H9 (cell line): ENCODE data around the gene TBC1D17. TPM values are rescaled to one million over a fixed set of nuclear protein-coding genes. Genes with fewer than 3 reads are reported as not detected.

Experiments
- DNase-seq: peaks from one replicate; pipeline ENCODE4 v3.0.0-alpha.2; 2017
- H2AFZ ChIP-seq: one replicate; pipeline ENCODE4 v1.6.1; 2013; ENCODE audit warnings: mild to moderate bottlenecking, low read length, control low read depth, moderate library complexity
- H2AK5ac ChIP-seq: 2 replicates; pipeline ENCODE4 v1.6.1; 2013; ENCODE audit warnings: low read length, control low read depth, mixed read lengths; ENCODE audit not compliant: insufficient read length
- H2BK120ac ChIP-seq: one replicate; pipeline ENCODE4 v1.6.1; 2013; ENCODE audit warnings: low read depth, mild to moderate bottlenecking, low read length, control low read depth, inconsistent platforms; ENCODE audit not compliant: poor library complexity, severe bottlenecking
- H2BK12ac ChIP-seq: 2 replicates; pipeline ENCODE4 v1.6.1; 2013; ENCODE audit warnings: low read length, control low read depth, mixed read lengths, low read depth; ENCODE audit not compliant: insufficient read length
- H2BK15ac ChIP-seq: 2 replicates; pipeline ENCODE4 v1.6.1; 2013; ENCODE audit warnings: low read depth, low read length, control low read depth
- H2BK20ac ChIP-seq: one replicate; pipeline ENCODE4 v1.6.1; 2013; ENCODE audit warnings: low read depth, mild to moderate bottlenecking, low read length, control low read depth, inconsistent platforms; ENCODE audit not compliant: poor library complexity, severe bottlenecking
- H2BK5ac ChIP-seq: 2 replicates; pipeline ENCODE4 v1.6.1; 2013; ENCODE audit warnings: low read length, control low read depth, mixed read lengths; ENCODE audit not compliant: insufficient read length
- H3K14ac ChIP-seq: 2 replicates; pipeline ENCODE4 v1.6.1; 2013; ENCODE audit warnings: low read length, control low read depth; ENCODE audit not compliant: insufficient read depth
- H3K18ac ChIP-seq: 2 replicates; pipeline ENCODE4 v1.6.1; 2013; ENCODE audit warnings: low read depth, mild to moderate bottlenecking, mixed read lengths, low read length, control low read depth; ENCODE audit not compliant: insufficient read length
- H3K23ac ChIP-seq: 2 replicates; pipeline ENCODE4 v1.6.1; 2013; ENCODE audit warnings: low read length, control low read depth, mixed read lengths, low read depth; ENCODE audit not compliant: insufficient read length
- H3K23me2 ChIP-seq: 2 replicates; pipeline ENCODE4 v1.6.1; 2013; ENCODE audit warnings: low read depth, mild to moderate bottlenecking, mixed read lengths, low read length, control low read depth; ENCODE audit not compliant: insufficient read length, poor library complexity, severe bottlenecking
- H3K27ac ChIP-seq: 2 replicates; pipeline ENCODE4 v1.5.1; 2013; ENCODE audit warnings: low read length, control low read depth, mixed read lengths, low read depth; ENCODE audit not compliant: insufficient read length
- H3K27me3 ChIP-seq: 2 replicates; pipeline ENCODE4 v1.6.1; 2013; ENCODE audit warnings: low read length, control low read depth, inconsistent platforms; ENCODE audit not compliant: insufficient read depth
- H3K4ac ChIP-seq: 2 replicates; pipeline ENCODE4 v1.6.1; 2013; ENCODE audit warnings: low read depth, mild to moderate bottlenecking, control low read depth, inconsistent platforms, low read length, moderate library complexity
- H3K4me1 ChIP-seq: 2 replicates; pipeline ENCODE4 v1.6.1; 2013; ENCODE audit warnings: low read length, control low read depth, inconsistent platforms; ENCODE audit not compliant: insufficient read depth
- H3K4me2 ChIP-seq: 2 replicates; pipeline ENCODE4 v1.6.1; 2013; ENCODE audit warnings: low read length, control low read depth, mixed read lengths; ENCODE audit not compliant: insufficient read length, insufficient read depth
- H3K56ac ChIP-seq: 2 replicates; pipeline ENCODE4 v1.6.1; 2013; ENCODE audit warnings: low read depth, mild to moderate bottlenecking, mixed read lengths, low read length, control low read depth; ENCODE audit not compliant: insufficient read length
- H3K79me1 ChIP-seq: 2 replicates; pipeline ENCODE4 v1.6.1; 2013; ENCODE audit warnings: low read depth, mild to moderate bottlenecking, moderate library complexity, low read length, control low read depth, inconsistent platforms; ENCODE audit not compliant: insufficient read depth, poor library complexity, severe bottlenecking
- H3K79me2 ChIP-seq: 2 replicates; pipeline ENCODE4 v1.6.1; 2013; ENCODE audit warnings: low read length, control low read depth, inconsistent platforms; ENCODE audit not compliant: insufficient read depth
- H3K9ac ChIP-seq: 2 replicates; pipeline ENCODE4 v1.6.1; 2013; ENCODE audit warnings: low read length, control low read depth, mixed read lengths; ENCODE audit not compliant: insufficient read length; ENCODE audit errors: extremely low read depth
- H3K9me3 ChIP-seq: one replicate; pipeline ENCODE4 v1.6.1; 2013; ENCODE audit warnings: low read depth, low read length, inconsistent platforms; ENCODE audit not compliant: control insufficient read depth
- H3T11ph ChIP-seq: one replicate; pipeline ENCODE4 v1.6.1; 2013; ENCODE audit warnings: mild to moderate bottlenecking, low read length, control low read depth, inconsistent platforms
- H4K20me1 ChIP-seq: one replicate; pipeline ENCODE4 v1.6.1; 2013; ENCODE audit not compliant: control insufficient read depth, insufficient read length, insufficient read depth
- H4K5ac ChIP-seq: 2 replicates; pipeline ENCODE4 v1.6.1; 2013; ENCODE audit warnings: low read depth, mild to moderate bottlenecking, mixed read lengths, low read length, control low read depth; ENCODE audit not compliant: insufficient read length
- H4K8ac ChIP-seq: replicated peaks from 2 replicates; pipeline ENCODE4 v1.6.1; 2013; ENCODE audit warnings: low read length, control low read depth, mixed read lengths, low read depth; ENCODE audit not compliant: insufficient read length
- H4K91ac ChIP-seq: 2 replicates; pipeline ENCODE4 v1.6.1; 2013; ENCODE audit warnings: low read depth, mild to moderate bottlenecking, moderate library complexity, mixed read lengths, low read length, control low read depth; ENCODE audit not compliant: insufficient read length
- H3K27ac Mint-ChIP-seq, 3 experiments: 2 replicates in 2 of 3; 3 replicates in 1 of 3; pipeline ENCODE4 v1.8.0; 2020 to 2021; ENCODE audit warnings: mixed read lengths in 3 of 3, mild to moderate bottlenecking in 1 of 3, moderate library complexity in 1 of 3
- H3K27me3 Mint-ChIP-seq: 2 replicates; pipeline ENCODE4 v1.8.0; 2021; ENCODE audit warnings: low read depth, mild to moderate bottlenecking, moderate library complexity, mixed read lengths
- H3K36me3 Mint-ChIP-seq, 3 experiments: 2 replicates in 2 of 3; 3 replicates in 1 of 3; pipeline ENCODE4 v1.8.0; 2020 to 2021; ENCODE audit warnings: low read depth in 3 of 3, mixed read lengths in 3 of 3; ENCODE audit not compliant: insufficient read depth in 1 of 3
- H3K4me1 Mint-ChIP-seq, 2 experiments: 2 replicates each; pipeline ENCODE4 v1.8.0; 2020; ENCODE audit warnings: mixed read lengths in 2 of 2
- H3K4me3 Mint-ChIP-seq, 2 experiments: 2 replicates in 1 of 2; 3 replicates in 1 of 2; pipeline ENCODE4 v1.8.0; 2020 to 2021; ENCODE audit warnings: mild to moderate bottlenecking in 2 of 2, mixed read lengths in 2 of 2, moderate library complexity in 1 of 2
- H3K9me3 Mint-ChIP-seq, 2 experiments: 2 replicates in 1 of 2; 3 replicates in 1 of 2; pipeline ENCODE4 v1.8.0; 2020; ENCODE audit warnings: mild to moderate bottlenecking in 2 of 2, mixed read lengths in 2 of 2, moderate library complexity in 1 of 2
- WGBS: extraction: QIAGEN DNeasy Blood & Tissue Kit; methylation state at CpG from one replicate; pipeline ENCODE4 v1.1.7; 2013; ENCODE audit warnings: missing lambda C conversion rate, low lambda C conversion rate, mixed read lengths; ENCODE audit not compliant: insufficient read length; ENCODE audit errors: extremely low coverage; 5-methylcytosine and 5-hydroxymethylcytosine counted together
- total RNA-seq: library from RNA; stranded (reverse); gene quantifications from 2 replicates; pipeline ENCODE4 v1.2.1, GENCODE V29; 2021
- TF ChIP-seq, protein P1 (sequence below): fragments of 200-600 bp; sonication (generic); conservative IDR thresholded peaks from 3 replicates; pipeline ENCODE4 v1.8.0; 2021; ENCODE audit warnings: antibody characterized with exemption, mild to moderate bottlenecking

TBC1D17 gene
- total RNA-seq, 1 experiment from 2014 or later: 33.6 TPM

DNA sequence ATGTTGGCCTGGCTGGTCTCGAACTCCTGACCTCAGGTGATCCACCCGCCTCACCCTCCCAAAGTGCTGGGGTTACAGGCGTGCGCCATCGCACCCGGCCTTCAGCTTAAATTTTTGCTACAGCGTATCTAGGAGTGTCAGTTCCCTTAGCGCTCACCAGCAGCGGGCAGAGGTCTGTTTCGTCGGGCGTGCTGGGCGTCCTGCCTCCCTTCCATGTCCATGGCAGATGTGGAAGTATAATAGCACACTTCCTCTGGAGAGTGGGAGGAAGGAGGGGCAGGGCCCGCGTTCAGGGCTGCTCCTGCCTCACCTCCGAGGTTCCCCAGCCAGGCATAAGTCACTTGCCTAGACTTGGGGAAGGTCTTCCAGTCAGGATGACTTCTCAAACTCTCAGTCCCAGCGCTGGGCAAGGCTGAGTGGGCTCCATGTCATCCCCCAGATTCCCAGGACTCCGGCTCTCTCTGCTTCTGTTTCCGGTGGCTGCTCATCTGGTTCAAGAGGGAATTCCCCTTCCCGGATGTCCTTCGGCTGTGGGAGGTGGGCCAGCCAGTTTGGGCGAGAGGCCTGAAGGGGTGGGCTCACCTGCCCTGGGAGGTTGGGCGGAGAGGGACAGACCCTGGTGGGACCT, 9.6 kb downstream of the TBC1D17 start:
- H3K27ac Mint-ChIP-seq: no peak overlapping the region
- Histone ChIP-seq H2AFZ (no peak overlapping the region), H2AK5ac (no peak overlapping the region)

More for the DNA sequence above, 9.6 kb downstream of the TBC1D17 start:
- Histone ChIP-seq H3K4me2 (no peak overlapping the region), H4K20me1 (no peaks in the 10 kb centered on the region), H4K91ac (no peak overlapping the region), H3K9me3 (no peaks in the 10 kb centered on the region), H2BK12ac (no peak overlapping the region), H3K79me1 (no peaks in the 10 kb centered on the region), H2BK20ac (no peak overlapping the region), H3K4me1 (no peaks in the 10 kb centered on the region), H3T11ph (no peak overlapping the region), H3K27me3 (no peaks in the 10 kb centered on the region; the same call in 1 of the 2 replicates), H4K5ac (no peak overlapping the region), H3K4ac (no peak overlapping the region), H3K23ac (no peak overlapping the region), H2BK15ac (no peak overlapping the region), H3K23me2 (peaks cover 3% of the 10 kb centered on the region), H3K56ac (no peak overlapping the region), H3K18ac (no peak overlapping the region), H2BK120ac (no peak overlapping the region), H4K8ac (no peak overlapping the region), H3K79me2 (no peaks in the 10 kb centered on the region), H2BK5ac (no peak overlapping the region), H3K27ac (no peak overlapping the region), H3K9ac (no peak overlapping the region), H3K14ac (no peak overlapping the region)
- Mint-ChIP-seq H3K4me3 (no peak overlapping the region), H3K9me3 (peaks cover 0 to 11% of the 10 kb centered on the region in 2 experiments; a peak in 1 of 5 replicates), H3K27me3 (peaks cover 16% of the 10 kb centered on the region), H3K4me1 (peaks cover 3 to 14% of the 10 kb centered on the region in 2 experiments; a peak in 3 of 4 replicates), H3K36me3 (peaks cover 37 to 51% (median 45%) of the 10 kb centered on the region in 3 experiments)
- no peak for DNase-seq
- TF ChIP-seq, protein P1, sequence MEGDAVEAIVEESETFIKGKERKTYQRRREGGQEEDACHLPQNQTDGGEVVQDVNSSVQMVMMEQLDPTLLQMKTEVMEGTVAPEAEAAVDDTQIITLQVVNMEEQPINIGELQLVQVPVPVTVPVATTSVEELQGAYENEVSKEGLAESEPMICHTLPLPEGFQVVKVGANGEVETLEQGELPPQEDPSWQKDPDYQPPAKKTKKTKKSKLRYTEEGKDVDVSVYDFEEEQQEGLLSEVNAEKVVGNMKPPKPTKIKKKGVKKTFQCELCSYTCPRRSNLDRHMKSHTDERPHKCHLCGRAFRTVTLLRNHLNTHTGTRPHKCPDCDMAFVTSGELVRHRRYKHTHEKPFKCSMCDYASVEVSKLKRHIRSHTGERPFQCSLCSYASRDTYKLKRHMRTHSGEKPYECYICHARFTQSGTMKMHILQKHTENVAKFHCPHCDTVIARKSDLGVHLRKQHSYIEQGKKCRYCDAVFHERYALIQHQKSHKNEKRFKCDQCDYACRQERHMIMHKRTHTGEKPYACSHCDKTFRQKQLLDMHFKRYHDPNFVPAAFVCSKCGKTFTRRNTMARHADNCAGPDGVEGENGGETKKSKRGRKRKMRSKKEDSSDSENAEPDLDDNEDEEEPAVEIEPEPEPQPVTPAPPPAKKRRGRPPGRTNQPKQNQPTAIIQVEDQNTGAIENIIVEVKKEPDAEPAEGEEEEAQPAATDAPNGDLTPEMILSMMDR: no peak
- WGBS: no CpG with 5 or more reads among the region's 23 CpGs
